ENCODE measurements around the gene RBBP5. TPM values are rescaled to one million over a fixed set of nuclear protein-coding genes. Genes with fewer than 3 reads are reported as not detected.

The RBBP5 gene
- total RNA-seq, 4 donors from 2014 or later = 14.4 to 25.1 (median 21.2) TPM

DNA sequence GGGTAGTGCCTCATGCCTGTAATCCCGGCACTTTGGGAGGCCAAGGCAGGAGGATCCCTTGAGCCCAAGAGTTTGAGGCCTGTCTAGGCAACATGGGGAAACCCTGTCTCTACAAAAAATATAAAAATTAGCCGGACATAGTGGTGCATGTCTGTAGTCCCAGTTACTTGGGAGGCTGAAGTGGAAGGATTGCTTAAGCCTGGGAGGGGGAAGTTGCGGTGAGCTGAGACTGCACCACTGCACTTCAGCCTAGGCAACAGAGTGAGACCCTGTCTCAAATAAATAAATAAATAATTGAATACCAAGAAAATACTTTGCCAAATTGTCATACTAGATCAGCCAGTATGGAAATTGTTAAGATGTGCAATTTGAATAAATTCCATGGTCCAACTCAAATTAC, 5.9 kb upstream of the RBBP5 start:
- no peak for TF ChIP-seq POLR2A (IDR thresholded peaks at IDR 0.05)
- TF ChIP-seq, protein P1, sequence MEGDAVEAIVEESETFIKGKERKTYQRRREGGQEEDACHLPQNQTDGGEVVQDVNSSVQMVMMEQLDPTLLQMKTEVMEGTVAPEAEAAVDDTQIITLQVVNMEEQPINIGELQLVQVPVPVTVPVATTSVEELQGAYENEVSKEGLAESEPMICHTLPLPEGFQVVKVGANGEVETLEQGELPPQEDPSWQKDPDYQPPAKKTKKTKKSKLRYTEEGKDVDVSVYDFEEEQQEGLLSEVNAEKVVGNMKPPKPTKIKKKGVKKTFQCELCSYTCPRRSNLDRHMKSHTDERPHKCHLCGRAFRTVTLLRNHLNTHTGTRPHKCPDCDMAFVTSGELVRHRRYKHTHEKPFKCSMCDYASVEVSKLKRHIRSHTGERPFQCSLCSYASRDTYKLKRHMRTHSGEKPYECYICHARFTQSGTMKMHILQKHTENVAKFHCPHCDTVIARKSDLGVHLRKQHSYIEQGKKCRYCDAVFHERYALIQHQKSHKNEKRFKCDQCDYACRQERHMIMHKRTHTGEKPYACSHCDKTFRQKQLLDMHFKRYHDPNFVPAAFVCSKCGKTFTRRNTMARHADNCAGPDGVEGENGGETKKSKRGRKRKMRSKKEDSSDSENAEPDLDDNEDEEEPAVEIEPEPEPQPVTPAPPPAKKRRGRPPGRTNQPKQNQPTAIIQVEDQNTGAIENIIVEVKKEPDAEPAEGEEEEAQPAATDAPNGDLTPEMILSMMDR (IDR thresholded peaks at IDR 0.05 in 4 of 5, conservative IDR thresholded peaks at IDR 0.05 in 1 of 5) = no peak
- H3K36me3 ChIP-seq = no peaks in the 10 kb centered on the region
- in situ Hi-C loops (cut with MboI; ENCODE audit: low sequenced_read_pairs in 4 of 4) (loop anchor here in 1 of 4 donors (10.0 kb wide), 1 partner anchor 127 kb away; no protein-coding TSS in a partner anchor), intact Hi-C loops (cut with DNase I; ENCODE audit: low total_unique reads) (no loop called here)
- H3K27me3 ChIP-seq = no peaks in the 10 kb centered on the region
- no peak for DNase-seq
- H3K4me1 ChIP-seq = peaks cover 5 to 15% of the 10 kb centered on the region in 2 donors
- no peaks in the 10 kb centered on the region for H3K9me3 ChIP-seq
- no peak for ATAC-seq
- no peak overlapping the region for H3K27ac ChIP-seq
- H3K4me3 ChIP-seq = no peak overlapping the region

DNA sequence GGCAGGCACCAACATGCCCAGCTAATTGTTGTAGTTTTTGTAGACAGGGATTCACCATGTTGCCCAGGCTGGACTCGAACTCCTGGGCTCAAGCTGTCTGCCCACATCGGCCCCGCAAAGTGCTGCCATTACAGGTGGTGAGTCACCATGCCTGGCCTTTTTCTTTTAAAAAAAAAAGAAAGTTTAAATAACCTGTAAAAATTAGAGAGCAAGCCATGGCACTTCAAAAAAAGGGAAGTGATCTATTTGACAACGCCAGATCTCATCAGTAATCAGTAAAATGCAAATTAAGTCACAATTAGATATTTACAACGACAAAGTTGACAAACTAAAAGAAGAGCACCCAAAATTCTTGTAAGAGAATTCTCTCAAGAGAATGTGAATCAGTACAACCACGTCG, 2.9 kb upstream of the RBBP5 start:
- in situ Hi-C loops (cut with MboI; ENCODE audit: low sequenced_read_pairs in 4 of 4) (loop anchor here in 1 of 4 donors (10.0 kb wide), 1 partner anchor 130 kb away; no protein-coding TSS in a partner anchor), intact Hi-C loops (cut with DNase I; ENCODE audit: low total_unique reads) (loop anchor here (5.0 kb wide), 4 partner anchors 73 to 607 kb away; partner anchors contain the start of genes DSTYK and MDM4)
- ATAC-seq (no peak), DNase-seq (no peak)
- H3K27me3 ChIP-seq = no peaks in the 10 kb centered on the region
- H3K4me3 ChIP-seq = no peak overlapping the region
- TF ChIP-seq POLR2A (IDR thresholded peaks at IDR 0.05) = no peak
- TF ChIP-seq, protein P1 (IDR thresholded peaks at IDR 0.05 in 4 of 5, conservative IDR thresholded peaks at IDR 0.05 in 1 of 5) = no peak
- H3K27ac ChIP-seq = no peak overlapping the region
- H3K36me3 ChIP-seq = no peaks in the 10 kb centered on the region
- peaks cover 23 to 30% of the 10 kb centered on the region in 2 donors for H3K4me1 ChIP-seq
- H3K9me3 ChIP-seq = no peaks in the 10 kb centered on the region

DNA sequence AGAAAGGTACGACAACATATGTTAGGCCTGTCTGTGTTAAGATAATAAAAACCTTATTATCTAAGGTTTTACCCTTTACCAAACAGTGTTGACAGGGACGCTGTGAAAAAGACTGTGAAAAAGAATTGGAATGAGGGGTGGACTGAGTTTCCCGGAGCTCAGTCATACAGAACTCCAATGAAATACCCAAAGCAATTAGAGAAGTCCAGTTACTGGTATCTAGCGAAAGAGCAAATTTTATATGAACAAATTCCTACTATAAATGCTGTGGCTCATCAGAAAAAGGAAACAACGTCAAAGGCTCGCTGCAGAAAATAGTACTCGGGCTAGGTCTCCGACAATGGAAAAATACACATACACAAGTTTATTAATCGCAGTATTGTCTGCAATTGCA, 708 bp upstream of the RBBP5 start:
- H3K27ac ChIP-seq = peak overlapping the region; percentile 85 to 92 (median 88)
- intact Hi-C loops (cut with DNase I; ENCODE audit: low total_unique reads) = loop anchor here (2.0 to 5.0 kb wide), 7 partner anchors 18 to 605 kb away; partner anchors contain the start of genes DSTYK and MDM4

DNA sequence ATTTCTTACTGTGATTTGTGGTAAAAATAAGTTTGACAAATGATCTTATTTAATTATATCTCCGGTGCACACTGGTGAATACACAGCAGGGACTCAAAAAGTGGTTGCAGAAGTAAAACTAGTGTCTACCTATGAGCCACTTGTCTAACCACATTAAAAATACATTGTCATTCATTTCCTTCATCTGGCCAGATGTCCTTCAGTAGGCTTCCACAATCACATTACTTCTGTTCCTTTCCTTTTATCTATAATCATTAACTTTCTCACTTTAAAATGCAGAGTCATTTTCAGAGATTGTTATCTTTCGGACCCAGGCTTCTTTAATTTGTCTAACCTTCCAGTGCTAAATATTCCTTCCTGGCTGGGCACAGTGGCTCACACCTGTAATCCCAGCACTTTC, 3.0 kb downstream of the RBBP5 start:
- no peak for TF ChIP-seq POLR2A (IDR thresholded peaks at IDR 0.05)
- Histone ChIP-seq H3K4me3 (no peak overlapping the region), H3K27me3 (no peaks in the 10 kb centered on the region), H3K9me3 (no peaks in the 10 kb centered on the region), H3K27ac (no peak overlapping the region), H3K4me1 (peaks cover 34 to 35% of the 10 kb centered on the region in 2 donors), H3K36me3 (peaks cover 3 to 12% of the 10 kb centered on the region in 2 donors)
- intact Hi-C loops (cut with DNase I; ENCODE audit: low total_unique reads) (no loop called here), in situ Hi-C loops (cut with MboI; ENCODE audit: low sequenced_read_pairs in 4 of 4) (no loop called here)
- ATAC-seq = no peak
- no peak for DNase-seq

More for the DNA sequence above, 708 bp upstream of the RBBP5 start:
- Histone ChIP-seq H3K36me3 (no peaks in the 10 kb centered on the region), H3K4me1 (peaks cover 31 to 35% of the 10 kb centered on the region in 2 donors), H3K4me3 (peak overlapping the region; percentile 84 to 94 (median 90)), H3K27me3 (no peaks in the 10 kb centered on the region), H3K9me3 (no peaks in the 10 kb centered on the region)
- ATAC-seq = peak; percentile 5 to 20
- no peak for DNase-seq
- in situ Hi-C loops (cut with MboI; ENCODE audit: low sequenced_read_pairs in 4 of 4) = loop anchor here in 1 of 4 donors (10.0 kb wide), 1 partner anchor 132 kb away; no protein-coding TSS in a partner anchor
- no peak for TF ChIP-seq POLR2A (IDR thresholded peaks at IDR 0.05)
- TF ChIP-seq, protein P1 (IDR thresholded peaks at IDR 0.05 in 4 of 5, conservative IDR thresholded peaks at IDR 0.05 in 1 of 5) = peak in 1 of 5 experiments; percentile 24

DNA sequence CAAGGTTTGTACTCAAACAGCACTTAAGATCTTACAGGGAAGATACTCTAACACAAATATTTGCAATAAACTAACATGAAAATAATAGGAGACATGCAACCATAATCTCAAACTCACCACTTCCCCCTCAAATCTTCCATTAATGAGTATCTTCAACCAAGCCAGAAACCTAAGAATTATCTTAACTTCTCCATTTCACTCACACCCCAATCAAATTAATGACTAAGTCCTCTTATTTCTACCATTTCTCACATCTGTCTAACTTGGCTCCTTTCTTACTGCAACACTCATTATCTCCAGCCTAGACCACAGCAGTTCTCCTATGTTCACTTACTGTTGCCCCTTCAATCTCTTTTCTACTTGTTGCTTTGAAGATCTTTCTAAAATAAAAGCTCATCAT, 10.4 kb downstream of the RBBP5 start:
- H3K27me3 ChIP-seq = no peaks in the 10 kb centered on the region
- ATAC-seq (no peak), DNase-seq (no peak)
- H3K4me1 ChIP-seq = peaks cover 0 to 3% of the 10 kb centered on the region in 2 donors
- H3K36me3 ChIP-seq = peaks cover 3 to 42% of the 10 kb centered on the region in 2 donors
- no peak overlapping the region for H3K4me3 ChIP-seq
- intact Hi-C loops (cut with DNase I; ENCODE audit: low total_unique reads) (no loop called here), in situ Hi-C loops (cut with MboI; ENCODE audit: low sequenced_read_pairs in 4 of 4) (no loop called here)
- TF ChIP-seq, protein P1 (IDR thresholded peaks at IDR 0.05 in 4 of 5, conservative IDR thresholded peaks at IDR 0.05 in 1 of 5) = no peak
- TF ChIP-seq POLR2A (IDR thresholded peaks at IDR 0.05) = no peak
- H3K27ac ChIP-seq = no peak overlapping the region
- H3K9me3 ChIP-seq = no peaks in the 10 kb centered on the region

Measured in gastrocnemius medialis (tissue), 4 donors.